SK-N-MC (cell line): ENCODE results near the gene CACNG1.

Experiments
- DNase-seq: peaks from one replicate; pipeline ENCODE4 v3.0.0-alpha.2; 2011; ENCODE audit warnings: low read depth, low spot score
- H3K27ac ChIP-seq: fragments of 200-600 bp; sonication (generic); 2 replicates; pipeline ENCODE4 v1.5.1; 2016; ENCODE audit warnings: mixed run types
- H3K36me3 ChIP-seq: fragments of 200-600 bp; sonication (generic); 2 replicates; pipeline ENCODE4 v1.6.1; 2017; ENCODE audit warnings: antibody characterized with exemption, low read length, mixed read lengths; ENCODE audit not compliant: insufficient read depth
- H3K4me3 ChIP-seq: fragments of 200-600 bp; sonication (generic); 2 replicates; pipeline ENCODE4 v1.5.1; 2016
- H3K9ac ChIP-seq: fragments of 200-600 bp; sonication (generic); 2 replicates; pipeline ENCODE4 v1.8.0; 2017; ENCODE audit warnings: mixed run types, mixed read lengths; ENCODE audit not compliant: insufficient read length
- H3K9me3 ChIP-seq: fragments of 200-600 bp; sonication (generic); 2 replicates; pipeline ENCODE4 v1.6.1; 2017; ENCODE audit warnings: low read depth, mild to moderate bottlenecking, antibody characterized with exemption, low read length, moderate library complexity, mixed read lengths
- EZH2 ChIP-seq: fragments of 200-600 bp; sonication (generic); IDR thresholded peaks from one replicate; pipeline ENCODE4 v1.6.1; 2017; ENCODE audit warnings: antibody characterized with exemption
- FOXP2 ChIP-seq: optimal IDR thresholded peaks from 2 replicates; pipeline ENCODE3; 2011; ENCODE audit warnings: mild to moderate bottlenecking, moderate library complexity; ENCODE audit not compliant: insufficient read depth; ENCODE audit errors: extremely low read length, control extremely low read depth
- POLR2AphosphoS5 ChIP-seq: IDR thresholded peaks from 2 replicates; pipeline ENCODE4 v1.6.1; 2012; ENCODE audit warnings: mild to moderate bottlenecking, low read depth, low read length, borderline replicate concordance

Gene CACNG1

DNA sequence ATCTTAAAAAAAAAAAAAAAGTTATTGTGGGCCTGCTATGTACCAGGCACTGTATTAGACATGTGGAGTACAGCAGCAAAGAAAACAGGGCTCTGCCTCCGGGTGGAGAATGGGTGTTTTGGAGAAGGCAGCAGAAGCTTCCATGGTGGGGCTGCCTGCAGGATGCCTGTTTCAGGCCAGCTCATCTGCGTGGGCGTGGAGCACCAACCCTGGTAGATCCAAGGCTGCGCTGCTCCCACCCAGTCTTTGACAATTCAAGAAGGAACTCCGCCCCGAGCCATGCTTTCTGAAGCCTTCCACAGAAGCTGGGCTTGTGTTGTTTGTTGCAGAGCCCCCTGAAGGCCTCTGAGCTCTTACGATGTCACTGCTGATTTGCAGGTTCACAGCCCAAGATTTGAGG is 23.2 kb upstream of the CACNG1 start:
- H3K27ac ChIP-seq = no peak overlapping the region
- DNase-seq = no peak
- H3K4me3 ChIP-seq = no peak overlapping the region
- no peak for TF ChIP-seq FOXP2
- TF ChIP-seq POLR2AphosphoS5 = no peak
- no peak for TF ChIP-seq EZH2
- H3K36me3 ChIP-seq = no peaks in the 10 kb centered on the region
- H3K9ac ChIP-seq = no peak overlapping the region
- H3K9me3 ChIP-seq = no peaks in the 10 kb centered on the region

DNA sequence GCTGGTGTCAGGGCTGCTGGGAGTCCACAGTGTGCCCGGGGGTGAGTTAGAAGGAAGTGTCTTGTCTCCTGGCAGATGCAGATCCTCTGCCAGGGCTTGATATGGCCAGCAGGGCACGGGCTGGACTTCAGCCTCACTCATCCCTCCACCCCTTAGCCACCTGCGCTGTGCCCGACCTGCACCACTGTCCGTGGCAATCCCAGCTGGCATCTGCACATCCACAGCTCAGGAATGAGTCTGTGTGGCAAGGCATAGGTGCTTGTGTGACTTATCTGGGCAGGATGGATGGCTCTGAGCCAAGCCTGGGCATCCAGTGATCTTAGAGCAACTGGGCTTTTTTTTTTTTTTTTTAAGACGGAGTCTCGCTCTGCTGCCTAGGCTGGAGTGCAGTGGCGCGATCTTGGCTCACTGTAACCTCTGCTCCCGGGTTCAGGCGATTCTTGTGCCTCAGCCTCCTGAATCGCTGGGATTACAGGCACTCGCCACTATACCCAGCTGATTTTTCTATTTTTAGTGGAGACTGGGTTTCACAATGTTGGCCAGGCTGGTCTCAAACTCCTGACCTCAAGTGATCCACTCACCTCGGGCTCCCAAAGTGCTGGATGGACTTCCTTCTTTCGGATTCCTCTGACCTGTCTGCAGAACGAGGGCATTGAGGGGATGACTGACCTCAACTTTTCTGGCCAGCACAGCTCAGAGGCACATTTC is 22.5 kb upstream of the CACNG1 start:
- Histone ChIP-seq H3K27ac (no peak overlapping the region), H3K36me3 (no peaks in the 10 kb centered on the region), H3K9ac (no peak overlapping the region), H3K9me3 (no peaks in the 10 kb centered on the region), H3K4me3 (no peak overlapping the region)
- no peak for DNase-seq
- TF ChIP-seq EZH2 (no peak), FOXP2 (no peak), POLR2AphosphoS5 (no peak)

- DNase-seq = no peak
- no peak overlapping the region for H3K4me3 ChIP-seq
- H3K9ac ChIP-seq = no peak overlapping the region
- no peak overlapping the region for H3K27ac ChIP-seq
- no peaks in the 10 kb centered on the region for H3K36me3 ChIP-seq
- no peak for TF ChIP-seq FOXP2
- TF ChIP-seq POLR2AphosphoS5 = no peak
- no peak for TF ChIP-seq EZH2
- no peaks in the 10 kb centered on the region for H3K9me3 ChIP-seq
Observed at GRCh38 chr17:67022451-67022810, 21.9 kb upstream of the CACNG1 start.

DNA sequence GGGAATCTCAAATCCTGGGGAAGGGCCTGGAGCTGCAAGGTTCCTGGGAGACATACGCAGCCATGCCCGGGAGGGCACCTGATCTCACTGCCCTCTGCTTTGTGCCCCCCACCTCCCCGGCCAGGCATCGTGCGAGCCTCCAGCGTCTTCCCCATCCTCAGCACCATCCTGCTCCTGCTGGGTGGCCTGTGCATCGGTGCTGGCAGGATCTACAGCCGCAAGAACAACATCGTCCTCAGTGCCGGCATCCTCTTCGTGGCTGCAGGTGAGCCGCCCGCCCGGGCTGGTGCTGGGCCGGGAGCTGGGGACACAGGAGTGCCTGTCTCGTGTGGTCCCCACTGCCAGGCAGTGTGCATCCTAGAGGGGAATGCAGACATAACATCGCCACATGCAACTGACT is 19.6 kb upstream of the CACNG1 start:
- no peak for TF ChIP-seq POLR2AphosphoS5
- TF ChIP-seq FOXP2 = no peak
- no peak for TF ChIP-seq EZH2
- no peak for DNase-seq

GRCh38 chr17:67025216-67025792 is 19.1 kb upstream of the CACNG1 start:
- Histone ChIP-seq H3K9ac (no peak overlapping the region), H3K27ac (no peak overlapping the region), H3K4me3 (no peak overlapping the region), H3K9me3 (no peaks in the 10 kb centered on the region), H3K36me3 (no peaks in the 10 kb centered on the region)
- TF ChIP-seq EZH2 (no peak), POLR2AphosphoS5 (no peak)
- DNase-seq = no peak

More for the DNA sequence above, 19.6 kb upstream of the CACNG1 start:
- H3K9ac ChIP-seq = no peak overlapping the region
- no peak overlapping the region for H3K4me3 ChIP-seq
- H3K27ac ChIP-seq = no peak overlapping the region
- H3K9me3 ChIP-seq = no peaks in the 10 kb centered on the region
- H3K36me3 ChIP-seq = no peaks in the 10 kb centered on the region

- H3K36me3 ChIP-seq = no peaks in the 10 kb centered on the region
- no peaks in the 10 kb centered on the region for H3K9me3 ChIP-seq
- TF ChIP-seq FOXP2 = no peak
- TF ChIP-seq EZH2 = no peak
- no peak for TF ChIP-seq POLR2AphosphoS5
- H3K4me3 ChIP-seq = no peak overlapping the region
- no peak overlapping the region for H3K9ac ChIP-seq
- no peak for DNase-seq
- H3K27ac ChIP-seq = no peak overlapping the region
Observed at GRCh38 chr17:67026341-67026740, 18.0 kb upstream of the CACNG1 start.

DNA sequence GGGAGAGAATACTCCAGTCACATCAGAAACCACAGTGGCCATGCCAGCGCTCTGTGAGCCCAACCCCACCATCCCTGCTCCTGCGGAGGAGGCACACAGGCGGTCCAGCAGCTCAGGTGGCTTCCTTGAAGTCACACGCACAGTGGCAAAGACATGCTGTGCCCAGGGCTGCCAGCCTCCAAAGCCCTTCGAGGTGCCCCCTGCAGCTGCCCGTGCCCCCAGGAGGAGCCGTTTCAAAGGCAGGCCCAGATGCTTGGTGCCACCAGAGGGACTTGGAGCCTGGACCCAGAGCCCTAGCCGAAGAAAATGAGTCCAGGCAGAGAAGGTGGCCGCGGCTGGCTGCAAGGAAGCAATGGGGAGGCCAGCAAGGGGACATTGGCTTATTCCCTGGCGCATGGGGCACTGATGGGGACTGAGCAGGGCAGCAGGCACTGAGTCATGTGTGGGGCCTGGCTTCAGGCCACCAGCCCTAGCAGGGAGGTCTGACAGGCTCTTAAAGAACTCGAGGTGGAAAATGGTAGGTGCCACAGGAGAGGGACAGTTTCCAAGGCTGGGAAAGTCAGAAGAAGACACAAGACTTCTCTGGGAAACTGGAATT is 17.2 kb upstream of the CACNG1 start:
- TF ChIP-seq EZH2 (no peak), POLR2AphosphoS5 (no peak), FOXP2 (no peak)
- DNase-seq = no peak
- Histone ChIP-seq H3K9ac (no peak overlapping the region), H3K36me3 (no peaks in the 10 kb centered on the region), H3K9me3 (no peaks in the 10 kb centered on the region), H3K4me3 (no peak overlapping the region), H3K27ac (no peak overlapping the region)

GRCh38 chr17:67030641-67031040 is 13.7 kb upstream of the CACNG1 start:
- Histone ChIP-seq H3K27ac (no peak overlapping the region), H3K4me3 (no peak overlapping the region), H3K9me3 (no peaks in the 10 kb centered on the region), H3K36me3 (no peaks in the 10 kb centered on the region), H3K9ac (no peak overlapping the region)
- no peak for DNase-seq
- no peak for TF ChIP-seq POLR2AphosphoS5
- no peak for TF ChIP-seq EZH2
- no peak for TF ChIP-seq FOXP2
